Fibroblast of lung (primary cell): ENCODE measurements around the gene TMEM255B. TPM values are rescaled to one million over a fixed set of nuclear protein-coding genes. Genes with fewer than 3 reads are reported as not detected.

Source experiments
- DNase-seq, 2 donors: peaks; one replicate each; pipeline versions ENCODE4 v3.0.0 to v3.0.0-alpha.2; 2010; ENCODE audit warnings: low read depth in 2 of 2
- H2AFZ ChIP-seq: 2 replicates; pipeline ENCODE4 v1.5.1; 2012; ENCODE audit warnings: low read length, control low read depth, inconsistent platforms
- H3K27ac ChIP-seq: 2 replicates; pipeline ENCODE4 v1.5.1; 2011; ENCODE audit warnings: low read length, control low read depth; ENCODE audit not compliant: insufficient read depth
- H3K27me3 ChIP-seq: 2 replicates; pipeline ENCODE4 v1.5.1; 2011; ENCODE audit warnings: mild to moderate bottlenecking, low read length; ENCODE audit not compliant: control insufficient read depth, insufficient read depth
- H3K36me3 ChIP-seq: 2 replicates; pipeline ENCODE4 v1.5.1; 2011; ENCODE audit warnings: low read length; ENCODE audit not compliant: control insufficient read depth, insufficient read depth
- H3K4me1 ChIP-seq: 2 replicates; pipeline ENCODE4 v1.5.1; 2011; ENCODE audit warnings: low read length; ENCODE audit not compliant: control insufficient read depth, insufficient read depth; ENCODE audit errors: extremely low read depth
- H3K4me2 ChIP-seq: 2 replicates; pipeline ENCODE4 v1.5.1; 2011; ENCODE audit warnings: low read length, control low read depth; ENCODE audit not compliant: insufficient read depth; ENCODE audit errors: extremely low read depth
- H3K4me3 ChIP-seq, 4 experiments: fragments of 200-600 bp in 1 of 4; sonication (generic) in 1 of 4; replicated peaks in 1 of 4; 2 replicates each; pipeline ENCODE4 v1.5.1; 2011 to 2016; ENCODE audit warnings: low read length in 4 of 4, low read depth in 3 of 4, mild to moderate bottlenecking in 3 of 4, control low read depth in 2 of 4, inconsistent platforms in 1 of 4, mixed read lengths in 1 of 4; ENCODE audit not compliant: insufficient read depth in 1 of 4; ENCODE audit errors: control extremely low read depth in 1 of 4
- H3K79me2 ChIP-seq: 2 replicates; pipeline ENCODE4 v1.5.1; 2012; ENCODE audit warnings: mild to moderate bottlenecking, low read length, inconsistent platforms; ENCODE audit not compliant: control insufficient read depth, insufficient read depth
- H3K9ac ChIP-seq: 2 replicates; pipeline ENCODE4 v1.5.1; 2011; ENCODE audit warnings: mild to moderate bottlenecking, low read length, control low read depth; ENCODE audit not compliant: insufficient read depth
- H3K9me3 ChIP-seq: 2 replicates; pipeline ENCODE4 v1.5.1; 2012; ENCODE audit warnings: low read depth, low read length; ENCODE audit not compliant: control insufficient read depth, insufficient read depth
- H4K20me1 ChIP-seq: 2 replicates; pipeline ENCODE4 v1.5.1; 2011; ENCODE audit warnings: low read length; ENCODE audit not compliant: control insufficient read depth, insufficient read depth; ENCODE audit errors: extremely low read depth
- CTCF ChIP-seq, 2 donors: IDR thresholded peaks in 1 of 2; conservative IDR thresholded peaks in 1 of 2; 1 replicate in 1 of 2; 2 replicates in 1 of 2; pipeline ENCODE4 v1.5.1; 2011 to 2012; ENCODE audit warnings: low read length in 2 of 2, control low read depth in 1 of 2, inconsistent platforms in 1 of 2, low read depth in 1 of 2, mild to moderate bottlenecking in 1 of 2
- EZH2 ChIP-seq: IDR thresholded peaks from 2 replicates; pipeline ENCODE4 v1.5.1; 2012; ENCODE audit warnings: low read length, control low read depth, mild to moderate bottlenecking; ENCODE audit errors: missing control alignments
- polyA plus RNA-seq, 2 donors: library from polyadenylated mRNA; depleted of rRNA in 1 of 2; stranded (reverse) in 1 of 2; unstranded in 1 of 2; fragments of >200 nt; gene quantifications; 2 replicates each; pipeline ENCODE4 v1.2.1, GENCODE V29; 2011 to 2012; ENCODE audit warnings: missing spikeins in 1 of 2
- total RNA-seq: library from RNA; depleted of rRNA; stranded (reverse); fragments of >200 nt; gene quantifications from 2 replicates; pipeline ENCODE4 v1.2.1, GENCODE V29; 2014

The TMEM255B gene
- total and polyA plus RNA-seq, 2 donors (not counting 1 experiment from before 2014, with no cell fraction given), result 2.4 to 10.4 TPM

- H3K4me2 ChIP-seq, result no peak overlapping the region
- H3K27ac ChIP-seq, result no peak overlapping the region
- no peak overlapping the region for H3K4me3 ChIP-seq
- no peak for TF ChIP-seq CTCF (conservative IDR thresholded peaks at IDR 0.05 in 1 of 2, IDR thresholded peaks at IDR 0.05 in 1 of 2; ENCODE audit: low read depth in 1 of 2, low read length in 2 of 2)
- no peak for TF ChIP-seq EZH2
- DNase-seq, result no peak
- peaks cover 32% of the 10 kb centered on the region for H3K4me1 ChIP-seq
- peaks cover 31% of the 10 kb centered on the region for H3K36me3 ChIP-seq
- no peaks in the 10 kb centered on the region for H3K27me3 ChIP-seq
- no peak overlapping the region for H3K9ac ChIP-seq
- no peaks in the 10 kb centered on the region for H4K20me1 ChIP-seq
- no peak overlapping the region for H2AFZ ChIP-seq
- peaks cover 73% of the 10 kb centered on the region for H3K79me2 ChIP-seq
- no peaks in the 10 kb centered on the region for H3K9me3 ChIP-seq
These were observed 83.5 kb downstream of the TMEM255B start for GRCh38 chr13:113842336-113843062.

GRCh38 chr13:113843063-113843654 lies 84.1 kb downstream of the TMEM255B start:
- Histone ChIP-seq H3K27ac (no peak overlapping the region), H4K20me1 (no peaks in the 10 kb centered on the region), H3K9ac (no peak overlapping the region), H3K36me3 (peaks cover 31% of the 10 kb centered on the region), H3K4me1 (peaks cover 27% of the 10 kb centered on the region), H3K27me3 (no peaks in the 10 kb centered on the region), H3K79me2 (peaks cover 80% of the 10 kb centered on the region), H3K4me3 (no peak overlapping the region), H3K4me2 (no peak overlapping the region), H3K9me3 (no peaks in the 10 kb centered on the region), H2AFZ (no peak overlapping the region)
- no peak for TF ChIP-seq CTCF (conservative IDR thresholded peaks at IDR 0.05 in 1 of 2, IDR thresholded peaks at IDR 0.05 in 1 of 2; ENCODE audit: low read depth in 1 of 2, low read length in 2 of 2)
- no peak for TF ChIP-seq EZH2
- no peak for DNase-seq

GRCh38 chr13:113843864-113844556 lies 85.0 kb downstream of the TMEM255B start:
- Histone ChIP-seq H4K20me1 (no peaks in the 10 kb centered on the region), H3K27me3 (no peaks in the 10 kb centered on the region), H3K4me1 (peaks cover 24% of the 10 kb centered on the region), H2AFZ (no peak overlapping the region), H3K36me3 (peaks cover 31% of the 10 kb centered on the region), H3K79me2 (peaks cover 86% of the 10 kb centered on the region), H3K4me3 (no peak overlapping the region), H3K9me3 (no peaks in the 10 kb centered on the region), H3K27ac (no peak overlapping the region), H3K9ac (no peak overlapping the region), H3K4me2 (no peak overlapping the region)
- TF ChIP-seq EZH2 (no peak), CTCF (conservative IDR thresholded peaks at IDR 0.05 in 1 of 2, IDR thresholded peaks at IDR 0.05 in 1 of 2; ENCODE audit: low read depth in 1 of 2, low read length in 2 of 2) (no peak)
- DNase-seq, result no peak
